ENCODE data around the gene OSBPL3. TPM values are rescaled to one million over a fixed set of nuclear protein-coding genes. Genes with fewer than 3 reads are reported as not detected.

Gene OSBPL3
- total RNA-seq, 1 experiment from 2014 or later, result 45.1 TPM

DNA sequence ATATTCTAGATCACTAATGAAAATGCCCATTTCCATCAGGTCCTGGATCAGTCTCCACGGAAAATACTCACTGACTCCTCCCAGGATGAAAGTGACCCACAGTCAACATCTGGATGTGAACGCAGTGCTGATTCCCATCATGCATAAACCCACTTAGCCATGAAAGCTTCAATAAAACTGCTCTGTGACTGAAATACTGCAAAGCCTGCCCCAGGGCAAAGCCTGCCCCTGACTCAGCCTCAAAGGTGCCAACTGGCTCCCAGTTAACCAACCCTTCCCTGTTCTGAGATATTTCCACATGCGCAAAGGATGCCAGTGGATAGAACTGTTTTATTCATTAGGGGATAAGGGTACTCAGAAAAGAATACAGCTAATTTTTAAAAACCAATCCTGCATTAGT, 24.0 kb downstream of the OSBPL3 start:
- Mint-ChIP-seq H3K27me3 (ENCODE audit: insufficient read depth, unreplicated experiment) (no peaks in the 10 kb centered on the region), H3K4me3 (ENCODE audit: unreplicated experiment) (no peak overlapping the region), H3K36me3 (ENCODE audit: insufficient read depth, unreplicated experiment) (no peaks in the 10 kb centered on the region), H3K9me3 (ENCODE audit: unreplicated experiment) (no peaks in the 10 kb centered on the region), H3K27ac (ENCODE audit: unreplicated experiment) (no peak overlapping the region), H3K4me1 (ENCODE audit: low read depth, unreplicated experiment) (peaks cover 6% of the 10 kb centered on the region)
- Histone ChIP-seq H3K36me3 (ENCODE audit: control insufficient read depth, insufficient read depth, low read length) (no peaks in the 10 kb centered on the region), H3K4me1 (no peaks in the 10 kb centered on the region), H3K4me3 (ENCODE audit: low read depth, low read length) (no peak overlapping the region), H3K27me3 (replicated peaks; ENCODE audit: control insufficient read depth, insufficient read depth, low read length) (no peaks in the 10 kb centered on the region), H3K9me3 (no peaks in the 10 kb centered on the region)
- intact Hi-C loops (cut with micrococcal nuclease; ENCODE audit: unreplicated experiment), result no loop called here
- no TSS peak for BruUV-seq (replicated peaks)
- no peak for DNase-seq
- ChIA-PET CTCF (no interaction called here), POLR2A (no interaction called here)
- TF ChIP-seq CTCF (IDR thresholded peaks at IDR 0.05; ENCODE audit: insufficient read depth in 1 of 2, low read depth in 1 of 2, low read length in 1 of 2, severe bottlenecking in 1 of 2, unreplicated experiment in 1 of 2), result no peak

DNA sequence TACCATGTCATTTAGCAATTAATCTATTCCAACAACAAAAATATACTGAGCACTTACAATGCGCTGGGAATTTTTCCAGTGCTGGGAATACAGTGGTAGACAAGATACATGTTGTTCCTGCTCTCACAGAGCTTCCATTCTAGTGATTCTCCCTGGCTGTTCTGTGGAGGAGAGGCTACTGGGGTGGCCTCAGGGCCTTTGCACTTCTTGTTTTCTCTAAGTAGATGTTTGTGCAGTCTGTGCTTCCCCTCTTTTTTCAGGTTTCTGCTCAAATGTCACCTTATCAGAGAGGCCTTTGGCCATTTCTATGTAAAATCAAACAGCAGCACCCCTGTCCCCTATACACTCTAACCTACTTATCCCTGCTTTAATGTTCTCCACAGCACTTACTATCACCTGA, 24.7 kb downstream of the OSBPL3 start:
- ChIA-PET CTCF (no interaction called here), POLR2A (no interaction called here)
- H3K36me3 ChIP-seq (ENCODE audit: control insufficient read depth, insufficient read depth, low read length), result no peaks in the 10 kb centered on the region
- no peak for DNase-seq
- no peak for TF ChIP-seq CTCF (IDR thresholded peaks at IDR 0.05; ENCODE audit: insufficient read depth in 1 of 2, low read depth in 1 of 2, low read length in 1 of 2, severe bottlenecking in 1 of 2, unreplicated experiment in 1 of 2)
- no peak overlapping the region for H3K4me3 Mint-ChIP-seq (ENCODE audit: unreplicated experiment)
- no TSS peak for BruUV-seq (replicated peaks)
- H3K27ac Mint-ChIP-seq (ENCODE audit: unreplicated experiment), result no peak overlapping the region
- intact Hi-C loops (cut with micrococcal nuclease; ENCODE audit: unreplicated experiment), result no loop called here
- H3K4me1 Mint-ChIP-seq (ENCODE audit: low read depth, unreplicated experiment), result peaks cover 6% of the 10 kb centered on the region
- no peak overlapping the region for H3K4me3 ChIP-seq (ENCODE audit: low read depth, low read length)
- no peaks in the 10 kb centered on the region for H3K9me3 Mint-ChIP-seq (ENCODE audit: unreplicated experiment)
- no peaks in the 10 kb centered on the region for H3K27me3 ChIP-seq (replicated peaks; ENCODE audit: control insufficient read depth, insufficient read depth, low read length)
- H3K27me3 Mint-ChIP-seq (ENCODE audit: insufficient read depth, unreplicated experiment), result no peaks in the 10 kb centered on the region
- no peaks in the 10 kb centered on the region for H3K9me3 ChIP-seq
- no peaks in the 10 kb centered on the region for H3K36me3 Mint-ChIP-seq (ENCODE audit: insufficient read depth, unreplicated experiment)
- H3K4me1 ChIP-seq, result no peaks in the 10 kb centered on the region

DNA sequence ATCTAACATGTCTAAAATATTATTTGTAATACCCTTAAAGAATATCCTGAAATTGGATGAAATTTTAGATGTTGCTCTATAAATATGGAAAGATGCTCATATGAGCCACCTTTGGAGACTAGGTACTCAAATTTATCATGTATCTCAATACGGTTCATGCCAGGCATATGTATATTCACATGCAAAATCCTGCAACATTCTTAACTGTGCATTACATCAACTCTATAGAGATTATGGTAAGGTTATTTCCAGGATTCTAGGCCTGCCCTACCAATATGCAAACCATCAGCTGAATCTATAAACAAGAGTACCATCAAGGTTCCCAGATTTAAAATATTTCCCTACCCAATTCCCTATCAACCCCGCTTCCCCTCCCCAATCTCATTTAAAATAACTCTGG, 27.5 kb downstream of the OSBPL3 start:
- ChIA-PET CTCF (interaction anchor here (0.6 kb wide), 1 partner anchor 48 kb away, joined by 3 read pairs; no protein-coding TSS in a partner anchor), POLR2A (no interaction called here)
- Histone ChIP-seq H3K4me3 (ENCODE audit: low read depth, low read length) (no peak overlapping the region), H3K4me1 (no peaks in the 10 kb centered on the region), H3K9me3 (no peaks in the 10 kb centered on the region), H3K36me3 (ENCODE audit: control insufficient read depth, insufficient read depth, low read length) (no peaks in the 10 kb centered on the region), H3K27me3 (replicated peaks; ENCODE audit: control insufficient read depth, insufficient read depth, low read length) (no peaks in the 10 kb centered on the region)
- no peak for DNase-seq
- H3K27me3 Mint-ChIP-seq (ENCODE audit: insufficient read depth, unreplicated experiment), result no peaks in the 10 kb centered on the region
- H3K9me3 Mint-ChIP-seq (ENCODE audit: unreplicated experiment), result no peaks in the 10 kb centered on the region
- intact Hi-C loops (cut with micrococcal nuclease; ENCODE audit: unreplicated experiment), result no loop called here
- H3K4me3 Mint-ChIP-seq (ENCODE audit: unreplicated experiment), result no peak overlapping the region
- no peaks in the 10 kb centered on the region for H3K4me1 Mint-ChIP-seq (ENCODE audit: low read depth, unreplicated experiment)
- TF ChIP-seq CTCF (IDR thresholded peaks at IDR 0.05; ENCODE audit: insufficient read depth in 1 of 2, low read depth in 1 of 2, low read length in 1 of 2, severe bottlenecking in 1 of 2, unreplicated experiment in 1 of 2), result no peak
- H3K27ac Mint-ChIP-seq (ENCODE audit: unreplicated experiment), result no peak overlapping the region
- BruUV-seq (replicated peaks), result no TSS peak
- H3K36me3 Mint-ChIP-seq (ENCODE audit: insufficient read depth, unreplicated experiment), result no peaks in the 10 kb centered on the region
